ENCODE data around the gene CFAP77.

Gene CFAP77

DNA sequence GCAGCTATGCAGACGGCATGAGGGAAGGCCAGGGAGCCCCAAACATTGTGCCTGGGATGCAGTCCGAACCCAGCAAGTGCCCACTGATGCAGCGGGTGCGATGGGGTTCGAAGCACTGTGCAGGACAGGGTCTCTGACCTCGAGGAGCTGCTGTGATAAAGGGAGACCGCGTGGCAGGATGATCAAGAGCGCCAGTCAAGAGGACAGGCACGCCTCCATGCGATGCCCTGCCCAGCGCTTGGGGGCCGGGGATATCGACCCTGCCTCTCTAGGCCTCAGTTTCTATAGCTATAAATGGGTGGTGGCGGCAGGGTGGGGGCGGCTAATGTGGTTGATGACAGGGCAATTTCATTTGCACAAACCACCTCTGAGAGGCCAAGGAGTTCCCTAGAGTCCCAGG is 87.7 kb downstream of the CFAP77 start:
- DNase-seq, result no peak

DNA sequence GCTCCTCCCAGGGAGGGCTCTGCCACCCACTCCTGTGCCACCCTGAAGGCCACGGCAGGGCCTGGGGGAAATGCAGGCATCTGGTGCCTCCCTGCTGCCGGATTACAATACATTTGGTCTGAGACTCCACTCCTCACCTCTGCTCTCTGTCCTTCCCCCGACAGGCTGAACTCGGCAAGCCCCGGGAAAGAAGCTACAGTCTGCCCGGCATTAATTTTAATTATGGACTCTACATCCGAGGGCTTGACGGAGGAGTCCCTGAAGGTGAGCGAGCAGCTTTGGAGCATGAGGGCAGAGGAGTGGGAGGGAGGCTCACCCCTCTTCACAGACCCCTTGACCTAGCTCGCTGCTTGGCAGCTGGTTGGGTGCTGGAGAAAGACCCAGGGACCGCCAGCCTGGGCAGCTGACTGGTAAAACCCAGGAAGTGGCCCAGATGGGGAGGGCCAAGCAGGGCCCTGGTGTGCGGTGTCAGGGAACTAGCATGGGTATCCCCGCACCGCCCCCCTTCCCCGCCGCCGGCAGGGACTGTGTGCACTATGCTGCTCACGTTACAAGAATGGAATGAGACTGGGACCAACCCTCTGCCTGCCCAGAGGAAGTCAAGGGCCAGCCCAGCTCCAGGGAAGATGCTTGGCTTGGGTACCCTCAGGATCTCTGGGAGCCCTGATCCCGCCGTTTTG is 88.7 kb downstream of the CFAP77 start:
- DNase-seq, result no peak

DNA sequence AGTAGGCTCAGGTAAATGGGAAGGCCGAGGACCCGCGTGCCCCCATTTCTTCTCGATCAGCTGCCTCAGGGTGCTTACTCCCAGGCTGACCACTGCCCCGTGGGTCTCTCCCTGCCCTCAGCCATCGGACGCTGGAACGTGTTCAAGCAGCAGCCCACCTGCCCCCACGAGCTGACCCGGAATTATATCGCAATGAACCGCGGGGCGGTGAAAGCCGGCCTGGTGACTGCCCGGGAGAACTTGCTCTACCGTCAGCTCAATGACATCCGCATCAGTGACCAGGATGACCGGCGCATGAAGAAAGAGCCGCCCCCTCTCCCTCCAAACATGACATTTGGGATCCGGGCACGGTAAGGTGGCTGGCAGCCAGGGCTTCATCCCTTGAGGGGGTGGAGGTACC is 89.2 kb downstream of the CFAP77 start:
- DNase-seq, result no peak

DNA sequence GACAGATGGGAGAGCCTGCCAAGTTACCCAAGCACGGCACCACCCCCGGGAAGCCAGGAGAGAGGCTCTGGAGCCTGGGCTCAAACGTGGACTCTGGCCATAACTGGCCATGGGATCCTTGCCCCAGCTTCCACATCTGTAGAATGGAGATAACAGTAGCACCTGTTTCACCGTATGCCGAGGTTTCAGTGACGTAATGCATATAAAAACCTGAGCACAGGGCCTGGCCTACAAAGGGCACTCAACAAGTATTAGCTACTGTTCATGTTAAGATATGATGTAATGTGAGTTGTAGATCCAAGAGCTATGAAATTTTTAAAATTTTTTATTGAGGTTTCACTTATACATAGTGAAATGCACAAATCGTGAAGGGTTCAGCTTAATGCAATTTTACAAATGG is 90.2 kb downstream of the CFAP77 start:
- DNase-seq, result no peak

DNA sequence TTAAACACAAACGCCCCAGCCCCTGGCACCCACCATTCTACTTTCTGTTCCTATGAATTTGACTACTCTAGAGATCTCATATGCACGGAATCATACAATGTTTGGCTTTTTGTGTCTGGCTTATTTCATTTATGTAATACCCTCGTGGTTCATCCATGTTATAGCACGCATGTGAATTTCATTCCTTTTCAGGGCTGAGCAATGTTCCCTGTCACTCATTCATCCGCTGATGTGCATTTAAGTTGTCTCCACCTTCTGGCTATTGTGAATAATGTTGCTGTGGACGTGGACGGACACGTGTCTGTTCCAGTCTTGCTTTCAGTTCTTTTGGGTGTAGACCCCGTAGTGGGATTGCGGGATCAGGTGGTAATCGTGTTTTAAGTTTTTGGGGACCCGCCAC is 92.5 kb downstream of the CFAP77 start:
- DNase-seq, result no peak

DNA sequence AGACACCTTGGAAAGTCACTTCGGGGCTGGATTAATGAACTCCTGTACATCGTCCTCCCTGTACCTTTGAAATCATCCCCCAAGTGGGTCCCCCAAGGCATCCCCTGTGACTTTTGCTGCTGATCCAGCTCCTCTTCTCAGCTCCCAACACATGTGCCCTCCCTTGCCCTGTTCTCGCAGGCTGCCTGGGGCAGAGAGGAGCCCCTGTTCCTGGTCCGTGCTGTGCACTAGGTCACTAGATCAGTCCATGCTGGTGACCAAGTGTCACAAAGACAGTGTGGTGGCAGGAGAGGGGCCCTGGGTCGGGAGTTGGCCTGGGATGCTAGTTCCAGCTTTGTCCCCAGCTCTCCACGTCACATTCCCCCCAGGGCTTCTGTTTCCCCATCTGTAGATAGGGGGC is 93.1 kb downstream of the CFAP77 start:
- no peak for DNase-seq

DNA sequence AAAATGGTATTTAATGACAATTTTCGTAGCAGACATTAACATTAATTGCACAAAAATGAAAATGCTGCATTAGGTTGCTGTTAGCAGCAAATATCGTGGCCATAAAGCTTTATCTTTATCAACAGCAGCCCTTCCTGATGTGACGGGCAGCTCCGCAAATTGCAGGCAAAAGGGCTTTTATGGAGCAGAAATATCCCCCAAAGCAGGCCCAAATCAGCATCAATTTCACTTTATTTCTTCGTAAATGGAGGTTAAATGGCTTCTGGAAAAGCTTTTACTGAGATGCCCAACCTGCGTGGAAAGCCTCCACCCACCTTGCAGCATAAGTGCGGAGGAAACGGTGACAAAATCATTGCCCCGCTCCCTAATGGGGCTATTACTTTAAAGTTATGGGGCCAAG is 94.5 kb downstream of the CFAP77 start:
- no peak for DNase-seq

DNA sequence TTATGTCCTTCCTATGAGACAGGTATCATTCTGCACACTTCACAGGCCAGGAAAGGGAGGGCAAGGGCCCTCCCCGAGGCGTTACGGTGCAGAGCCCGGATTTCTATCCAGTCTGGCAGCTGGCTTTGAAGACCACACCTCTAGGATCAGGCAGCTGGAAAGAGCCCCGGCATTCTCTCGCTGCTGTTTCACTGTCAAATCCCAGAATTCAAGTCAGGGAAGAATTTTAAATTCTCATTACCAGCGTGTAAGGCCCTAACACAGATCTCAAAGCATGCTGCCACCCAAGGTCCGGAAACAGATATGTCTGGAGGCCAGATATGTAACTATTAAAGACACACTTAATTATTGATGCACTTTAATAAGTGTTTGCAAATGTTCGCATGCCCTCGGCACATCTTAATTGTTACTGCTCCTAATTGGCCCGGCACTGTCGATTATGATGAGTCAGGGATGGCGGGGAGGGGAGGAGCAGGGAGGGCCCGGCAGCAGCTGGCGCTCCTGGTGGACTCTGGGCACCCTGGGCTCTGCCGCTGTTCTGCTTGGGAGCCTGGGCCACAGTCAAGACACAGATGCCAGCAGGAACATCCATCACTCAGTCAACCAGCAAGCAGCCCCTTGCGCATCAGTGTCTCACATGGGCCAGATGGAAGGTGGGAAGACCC is 96.1 kb downstream of the CFAP77 start:
- no peak for DNase-seq

DNA sequence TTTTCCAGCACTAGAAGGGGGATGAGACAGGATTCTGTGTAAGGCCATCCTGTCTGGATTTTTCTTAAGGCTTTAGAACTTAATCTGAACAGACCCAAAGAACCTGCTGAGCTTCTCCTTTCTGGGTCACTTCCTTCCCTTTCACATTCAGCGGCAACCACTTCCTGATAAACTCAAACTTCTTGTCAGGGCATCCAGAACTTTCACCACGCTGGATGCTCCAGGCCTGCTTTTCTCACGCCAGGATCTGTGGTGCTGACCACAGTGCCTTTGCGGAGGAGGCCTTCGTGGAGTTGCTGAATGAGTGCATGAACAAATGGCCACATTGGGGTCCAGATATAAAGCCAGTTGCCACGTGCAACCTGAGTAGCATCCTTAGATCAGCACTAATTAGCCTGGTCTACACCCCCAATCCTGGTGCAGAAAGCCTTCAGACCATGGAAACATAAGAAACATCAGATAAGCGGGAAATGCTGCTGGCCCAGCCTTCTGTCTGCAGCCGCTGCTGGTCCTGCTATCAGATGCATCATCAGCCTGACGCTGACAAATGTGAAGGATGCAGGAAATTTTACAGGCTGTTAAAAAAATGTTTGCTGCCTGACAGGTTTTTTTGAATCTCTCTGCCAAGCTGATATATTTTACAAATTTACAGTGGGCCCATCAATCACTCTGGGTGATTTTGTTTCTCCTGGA is 97.1 kb downstream of the CFAP77 start:
- no peak for DNase-seq

DNA sequence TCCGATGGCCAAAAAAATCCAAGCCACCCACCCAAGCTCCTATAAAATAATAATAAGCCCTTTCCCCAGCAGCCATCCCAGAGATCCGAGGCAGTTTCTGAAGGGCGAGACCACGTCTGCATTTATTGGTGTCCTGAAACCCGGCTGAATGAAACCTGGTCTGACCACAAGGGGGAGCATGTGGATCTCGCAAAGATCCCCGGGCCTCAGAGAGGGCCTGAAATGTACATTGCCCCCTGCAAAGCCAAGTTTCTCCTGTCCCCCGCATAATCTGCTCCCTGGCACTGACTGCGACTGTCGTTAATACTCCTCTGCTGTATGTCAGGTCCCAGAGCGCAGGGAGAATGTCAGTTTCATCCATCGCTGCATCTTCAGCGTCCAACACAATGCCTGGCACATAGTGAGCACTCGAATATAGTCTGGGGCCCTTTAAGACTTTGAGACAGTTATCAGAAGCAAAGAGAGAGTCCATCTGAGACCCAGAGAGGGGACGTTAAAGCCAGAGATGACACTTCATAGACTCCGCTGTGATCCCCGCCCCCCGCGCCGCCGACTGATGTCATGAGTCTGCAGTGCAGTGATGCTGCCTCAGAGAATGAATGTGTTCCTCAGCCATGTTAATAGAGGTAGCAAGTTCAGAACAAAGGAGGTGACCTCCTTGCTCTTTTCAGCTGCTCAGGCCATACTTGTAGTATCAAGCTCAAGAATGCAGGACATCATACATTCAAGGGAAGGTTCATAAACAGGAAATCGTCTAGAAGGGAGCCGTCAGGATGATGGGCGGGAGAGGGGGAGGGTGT is 97.9 kb downstream of the CFAP77 start:
- DNase-seq, result peak; percentile 71

DNA sequence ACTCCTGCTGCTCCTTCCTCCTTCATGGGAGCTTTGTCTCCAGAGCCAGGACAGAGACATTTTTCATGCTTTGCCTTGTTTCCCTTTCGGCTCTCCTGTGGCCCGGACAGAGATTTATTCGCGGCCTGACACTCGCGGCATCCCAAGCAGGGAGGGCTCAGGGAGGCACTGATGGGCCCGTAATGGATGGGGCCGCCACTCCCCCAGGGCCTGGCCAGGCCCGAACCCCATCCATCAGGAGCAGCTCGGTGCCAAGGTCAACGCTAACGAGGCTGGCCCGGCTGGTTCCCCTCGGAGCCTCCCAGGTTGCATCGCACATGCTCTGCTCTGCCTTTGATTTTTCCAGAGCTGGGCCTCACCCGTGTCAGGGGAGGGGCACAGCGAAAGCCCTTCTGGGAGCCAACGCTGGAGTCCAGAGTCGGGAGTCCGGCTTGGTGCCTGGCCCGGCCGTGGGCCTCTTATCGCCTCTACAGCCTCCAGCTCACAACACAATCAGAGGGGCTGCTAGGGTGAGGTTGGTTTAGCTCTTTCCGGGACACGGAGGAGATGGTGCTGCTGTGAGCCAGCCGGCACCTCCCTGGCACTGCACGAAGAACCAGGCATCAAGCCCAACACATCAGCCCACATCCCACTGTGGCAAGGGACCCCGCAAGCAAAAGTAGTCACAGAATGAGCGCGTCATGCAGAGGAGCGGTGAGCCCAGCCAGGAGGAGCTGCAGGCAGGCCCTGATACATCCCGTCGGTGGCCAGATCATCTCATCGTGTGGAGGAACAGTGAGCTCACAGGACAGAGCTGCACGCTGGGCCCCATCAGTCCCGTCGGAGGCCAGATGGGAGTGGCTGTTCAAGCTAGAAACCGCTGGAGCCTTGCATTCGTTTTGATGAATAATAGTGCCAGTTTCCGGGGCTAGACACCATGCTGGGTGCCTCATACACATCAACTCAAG is 100.2 kb downstream of the CFAP77 start:
- no peak for DNase-seq

DNA sequence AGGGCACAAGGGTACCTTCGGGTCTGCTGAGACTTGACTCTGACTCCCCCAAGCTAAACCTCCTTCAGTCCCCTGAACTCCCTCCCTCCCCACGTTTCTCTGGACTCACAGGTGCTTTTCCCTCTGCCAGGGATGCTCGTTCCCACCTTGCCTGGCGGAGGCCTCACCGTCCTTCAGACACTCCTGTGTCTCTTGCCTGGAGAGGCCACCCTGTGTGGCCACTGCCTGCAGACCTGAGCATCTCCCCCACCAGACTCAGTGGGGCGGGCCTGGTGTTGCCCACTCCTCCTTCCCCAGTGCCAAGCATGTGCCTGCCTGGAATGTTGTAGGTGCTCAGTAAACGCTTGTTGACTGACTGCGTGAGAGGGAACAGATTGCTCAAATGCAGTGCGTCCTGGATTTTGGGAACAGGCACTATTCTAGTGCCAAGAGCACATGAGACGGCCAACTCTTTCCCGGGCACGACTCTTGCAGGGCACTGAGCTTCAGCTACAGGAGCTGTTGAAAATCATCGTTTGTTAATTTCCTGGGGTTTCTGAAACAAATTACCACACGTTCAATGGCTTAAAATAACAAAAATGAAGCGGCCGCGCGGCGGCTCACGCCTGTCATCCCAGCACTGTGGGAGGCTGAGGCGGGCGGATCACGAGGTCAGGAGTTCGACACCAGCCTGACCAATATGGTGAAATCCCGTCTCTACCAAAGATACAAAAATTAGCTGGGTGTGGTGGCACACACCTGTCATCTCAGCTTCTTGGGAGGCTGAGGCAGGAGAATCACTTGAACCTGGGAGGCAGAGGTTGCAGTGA is 101.4 kb downstream of the CFAP77 start:
- DNase-seq, result no peak

DNA sequence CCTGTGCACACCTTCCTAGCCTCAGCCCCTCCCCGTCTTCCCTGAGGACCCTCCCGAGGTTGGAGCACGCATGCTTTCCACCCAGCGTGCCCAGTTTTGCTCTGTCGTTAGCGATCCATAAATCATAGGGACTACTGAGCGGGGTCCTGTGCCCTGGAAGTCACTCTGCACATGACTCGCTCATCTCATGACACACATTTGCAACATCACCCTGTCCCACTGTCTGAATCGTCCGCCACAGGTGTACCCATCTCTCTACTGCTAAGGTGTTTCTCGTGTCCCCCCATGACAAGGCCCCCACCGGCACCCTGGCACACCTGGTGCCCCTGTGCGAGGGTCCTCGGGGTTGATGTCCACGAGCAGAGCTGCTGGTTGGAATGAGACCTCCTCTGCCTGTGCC is 103.4 kb downstream of the CFAP77 start:
- DNase-seq, result no peak

DNA sequence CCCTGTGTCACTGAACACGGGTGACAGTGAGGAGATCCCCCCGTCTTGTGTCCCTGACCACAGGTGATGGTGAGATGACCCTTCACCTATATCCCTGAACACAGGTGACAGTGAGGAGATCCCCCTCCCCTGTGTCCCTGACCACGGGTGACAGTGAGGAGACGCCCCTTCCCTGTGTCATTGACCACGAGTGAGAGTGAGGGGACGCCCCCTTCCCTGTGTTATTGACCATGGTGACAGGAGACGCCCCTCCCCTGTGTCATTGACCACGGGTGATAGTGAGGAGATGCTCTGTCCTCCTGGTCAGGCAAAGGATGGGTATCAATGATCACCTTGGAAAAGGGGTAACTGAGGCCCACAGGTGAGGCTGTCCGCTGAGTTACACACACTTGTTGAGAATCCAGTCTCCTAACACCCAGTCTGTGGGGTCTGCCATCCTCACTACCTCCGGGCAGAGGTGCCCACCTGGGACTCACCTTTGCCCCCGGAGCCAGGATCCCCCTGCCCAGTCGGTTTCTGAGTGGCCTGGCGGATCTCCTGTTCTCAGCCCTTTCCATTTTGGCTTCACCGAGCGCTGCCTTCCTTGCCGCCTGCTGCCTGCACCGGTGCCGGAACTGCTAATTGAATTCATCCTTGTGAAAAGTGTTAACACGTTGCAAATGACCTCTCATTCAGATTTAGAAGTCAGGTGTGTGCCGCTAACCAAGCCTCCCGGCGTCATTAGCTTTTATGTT is 104.2 kb downstream of the CFAP77 start:
- no peak for DNase-seq

DNA sequence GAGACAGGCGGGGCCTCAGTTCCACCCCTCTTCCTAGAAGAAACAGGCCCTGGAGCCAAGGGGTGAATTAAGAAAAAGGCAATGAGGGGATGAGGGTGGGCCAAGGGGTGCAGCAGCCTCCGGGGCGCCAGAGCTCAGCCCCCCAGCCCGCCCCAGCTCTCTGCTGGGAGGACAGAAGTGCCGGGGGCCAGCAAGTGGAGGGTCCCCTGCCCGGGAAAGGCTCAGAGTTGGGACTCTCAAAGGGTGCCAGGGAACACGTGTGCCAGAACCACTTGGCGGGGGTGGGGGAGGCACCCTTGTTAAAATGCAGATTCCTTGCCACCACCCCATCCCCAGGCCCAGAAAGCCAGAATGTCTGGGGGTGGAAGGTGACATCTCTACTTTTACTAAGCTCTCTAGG is 104.8 kb downstream of the CFAP77 start:
- no peak for DNase-seq

DNA sequence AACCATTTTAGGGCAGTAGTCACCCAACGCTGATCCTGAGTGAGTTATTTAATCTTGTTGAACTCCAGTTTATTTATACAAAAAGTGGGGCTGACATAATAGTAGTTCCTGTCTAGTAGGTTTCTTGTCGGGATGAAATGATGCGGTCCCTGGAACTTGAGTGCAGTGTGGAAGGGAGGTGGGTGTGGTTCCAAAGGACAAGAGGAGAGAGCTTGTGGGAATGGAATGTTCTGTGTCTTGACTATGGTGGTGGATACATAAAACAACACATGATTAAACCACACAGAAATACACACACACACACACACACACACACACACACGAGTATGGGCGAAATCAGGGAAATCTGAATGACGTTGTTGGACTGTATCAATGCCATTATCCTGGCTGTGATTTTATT is 106.3 kb downstream of the CFAP77 start:
- DNase-seq, result no peak

DNA sequence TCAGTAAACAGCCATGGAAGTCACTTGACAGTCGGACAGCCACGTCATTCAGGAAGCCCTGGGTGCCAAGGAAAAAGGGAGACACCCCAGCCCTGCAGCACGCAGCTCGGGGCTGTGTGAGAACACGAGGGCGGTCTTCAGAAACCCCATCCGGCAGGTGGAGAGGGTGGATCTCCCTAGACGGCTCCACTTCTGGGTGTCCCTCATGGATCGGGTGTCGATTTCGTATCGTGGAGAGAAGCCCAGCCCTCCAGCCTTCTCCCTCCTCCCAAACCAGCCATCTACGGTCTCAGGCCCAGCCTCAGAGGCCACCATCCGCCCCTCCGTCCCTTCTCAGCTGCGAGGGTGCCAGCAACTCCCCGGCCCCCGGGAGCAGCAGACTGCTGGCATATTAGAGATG is 106.9 kb downstream of the CFAP77 start:
- no peak for DNase-seq

DNA sequence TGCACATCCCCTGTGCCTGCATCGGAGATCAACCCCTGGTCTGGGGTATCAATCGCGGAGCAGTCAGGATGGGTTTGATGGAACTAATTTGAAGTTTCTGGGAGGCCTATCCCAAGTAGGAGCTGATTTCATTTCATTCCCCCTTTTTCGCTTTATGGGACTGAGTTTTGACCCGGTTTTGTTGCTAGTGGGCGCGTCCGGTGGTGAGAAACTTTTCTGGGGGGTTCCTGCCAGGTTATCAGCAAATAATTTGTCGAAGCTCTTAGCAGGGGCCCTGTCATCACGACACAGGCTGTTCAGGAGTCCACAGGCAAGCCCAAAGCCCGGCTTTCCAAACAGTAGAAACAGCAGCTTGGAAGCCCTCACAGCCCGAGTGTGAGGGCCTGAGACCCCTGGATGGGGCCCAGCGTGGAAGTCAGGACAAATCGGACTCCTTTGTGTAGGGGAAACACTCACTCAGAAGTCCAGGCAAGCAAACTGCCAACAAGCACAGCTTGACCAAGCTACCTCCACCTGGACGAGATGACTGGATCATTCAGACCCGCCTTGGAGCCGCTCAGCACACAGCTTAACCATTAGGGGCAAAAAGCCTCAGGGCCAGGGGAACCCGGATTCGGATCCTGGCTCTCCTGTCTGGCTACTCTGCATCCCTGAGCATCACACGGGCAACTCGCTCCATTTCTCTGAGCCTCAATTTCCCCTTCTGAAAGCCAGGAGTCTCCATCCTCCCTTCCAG is 108.0 kb downstream of the CFAP77 start:
- no peak for DNase-seq

DNA sequence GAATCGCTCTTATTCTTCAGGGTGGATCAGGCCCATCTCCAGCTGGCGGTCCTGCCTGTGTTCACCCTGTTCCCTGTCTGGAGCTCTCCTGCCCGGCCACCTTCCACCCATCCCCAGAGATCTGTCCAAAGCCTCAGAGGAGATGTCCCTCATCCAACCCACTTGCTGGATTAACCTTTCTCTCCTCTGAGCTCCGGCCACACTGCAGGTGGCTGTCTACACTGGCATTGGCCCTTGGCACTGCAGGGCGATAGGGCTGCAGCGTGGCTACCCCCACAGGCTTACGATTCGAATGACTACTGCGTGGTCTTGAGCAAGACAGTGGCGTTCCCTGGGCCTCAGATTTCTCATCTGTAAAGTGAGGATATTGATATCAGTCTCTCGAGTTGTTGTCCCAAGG is 108.6 kb downstream of the CFAP77 start:
- DNase-seq, result no peak

DNA sequence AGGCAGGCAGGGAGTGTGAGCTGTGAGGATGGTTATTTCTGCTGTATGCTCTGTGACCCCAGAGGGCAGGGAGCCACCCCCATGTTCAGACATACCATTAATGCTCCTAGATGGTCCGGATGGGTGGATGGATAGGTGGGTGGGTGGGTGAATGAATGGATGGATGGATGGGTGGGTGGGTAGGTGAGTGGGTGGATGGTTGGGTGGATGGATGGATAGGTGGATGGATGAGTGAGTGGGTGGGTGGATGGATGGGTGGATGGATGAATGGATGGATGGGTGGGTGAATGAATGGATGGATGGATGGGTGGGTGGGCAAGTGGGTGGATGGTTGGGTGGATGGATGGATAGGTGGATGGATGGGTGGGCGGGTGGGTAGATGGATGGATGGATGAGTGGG is 109.0 kb downstream of the CFAP77 start:
- DNase-seq, result no peak
